ENCODE measurements around the gene JAZF1. TPM values are rescaled to one million over a fixed set of nuclear protein-coding genes. Genes with fewer than 3 reads are reported as not detected.

The JAZF1 gene
- total and polyA plus RNA-seq, 2 of the 8 experiments (the other 6 are each of a cell fraction or from before 2014, with no cell fraction given): 2.6 to 21.8 TPM

DNA sequence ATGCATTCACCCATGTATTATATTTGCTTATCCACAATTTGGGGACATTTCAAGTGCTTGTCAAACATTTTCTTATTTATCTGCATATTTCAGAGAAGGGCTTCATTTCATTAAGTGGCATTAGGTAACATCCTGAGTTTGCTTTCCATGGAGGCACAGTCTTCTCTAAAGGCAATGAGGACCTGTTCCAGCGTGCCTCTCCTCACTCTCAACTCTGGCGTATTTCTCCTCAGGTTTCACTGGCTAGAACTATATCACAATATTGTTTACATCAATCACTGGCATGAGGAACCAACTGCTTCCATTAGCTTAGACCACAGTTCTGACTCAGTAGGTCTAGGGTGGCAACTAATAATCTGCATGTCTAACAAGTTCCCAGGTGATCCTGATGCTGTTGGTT, 263.5 kb downstream of the JAZF1 start:
- Histone ChIP-seq H3K18ac (ENCODE audit: extremely low read depth, low read length) (no peak overlapping the region), H2BK120ac (replicated peaks; ENCODE audit: low read depth, low read length) (no peak overlapping the region), H2BK20ac (ENCODE audit: low read length) (no peak overlapping the region), H3K4me2 (ENCODE audit: insufficient read depth in 1 of 2, low read depth in 2 of 2, low read length in 2 of 2) (no peak overlapping the region), H2AK5ac (ENCODE audit: low read depth, low read length) (no peak overlapping the region), H3K9me3 (ENCODE audit: insufficient read depth in 2 of 2, low read depth in 1 of 2, low read length in 1 of 2) (peaks cover 0 to 4% of the 10 kb centered on the region in 2 experiments; a peak in 1 of 4 replicates), H3K27ac (ENCODE audit: low read depth, low read length) (no peak overlapping the region), H3K23me2 (ENCODE audit: low read depth, low read length) (no peaks in the 10 kb centered on the region), H4K5ac (ENCODE audit: insufficient read length, low read depth, low read length) (no peak overlapping the region), H2BK12ac (ENCODE audit: low read depth, low read length) (no peak overlapping the region), H4K91ac (replicated peaks; ENCODE audit: insufficient read length, low read length) (no peak overlapping the region), H3K36me3 (ENCODE audit: control insufficient read depth in 2 of 4, insufficient read depth in 4 of 4, low read length in 3 of 4) (no peaks in the 10 kb centered on the region), H3K27me3 (replicated peaks in 1 of 4; ENCODE audit: control insufficient read depth in 3 of 4, extremely low read depth in 1 of 4, insufficient read depth in 3 of 4, low read length in 3 of 4) (no peaks in the 10 kb centered on the region), H3K23ac (ENCODE audit: insufficient read length) (no peak overlapping the region), H3K56ac (replicated peaks; ENCODE audit: insufficient read length, low read depth, low read length) (no peak overlapping the region), H3K9ac (replicated peaks in 1 of 4; ENCODE audit: extremely low read depth in 1 of 4, low read depth in 3 of 4, low read length in 3 of 4) (no peak overlapping the region), H3K4ac (replicated peaks; ENCODE audit: insufficient read length, low read depth, low read length) (no peak overlapping the region), H3K4me3 (ENCODE audit: extremely low read depth in 1 of 4, insufficient read depth in 2 of 4, low read depth in 3 of 4, low read length in 4 of 4) (no peak overlapping the region), H3K79me1 (ENCODE audit: low read depth, low read length) (no peaks in the 10 kb centered on the region), H4K20me1 (replicated peaks in 1 of 2; ENCODE audit: control insufficient read depth in 1 of 2, insufficient read depth in 2 of 2, low read length in 2 of 2) (no peaks in the 10 kb centered on the region), H3K79me2 (ENCODE audit: control insufficient read depth in 1 of 2, insufficient read depth in 2 of 2, low read length in 2 of 2) (no peaks in the 10 kb centered on the region), H3K14ac (ENCODE audit: insufficient read length) (no peak overlapping the region), H2BK15ac (ENCODE audit: low read length) (no peak overlapping the region), H4K8ac (ENCODE audit: extremely low read depth, insufficient read depth, low read length) (no peak overlapping the region), H2AFZ (ENCODE audit: low read length) (no peak overlapping the region), H2BK5ac (ENCODE audit: low read depth, low read length) (no peak overlapping the region), H3K4me1 (replicated peaks in 1 of 4; ENCODE audit: control insufficient read depth in 3 of 4, insufficient read depth in 4 of 4, low read length in 3 of 4) (peaks cover 5 to 16% (median 9%) of the 10 kb centered on the region in 4 experiments)
- WGBS, 2 experiments (ENCODE audit: extremely low coverage in 1 of 2, insufficient coverage in 1 of 2, insufficient read length in 1 of 2, insufficient replicate concordance in 2 of 2, low coverage in 1 of 2, low lambda C conversion rate in 2 of 2, missing lambda C conversion rate in 1 of 2): 93% methylated on average over 2 of the region's 2 CpGs; no CpG with 5 or more reads in 1 of the 2 experiments
- no peak for TF ChIP-seq EGR1 (IDR thresholded peaks at IDR 0.05; ENCODE audit: borderline replicate concordance, low read depth, low read length)
- no peak for TF ChIP-seq RAD21 (IDR thresholded peaks at IDR 0.05 in 1 of 2, conservative IDR thresholded peaks at IDR 0.05 in 1 of 2; ENCODE audit: low read depth in 2 of 2, low read length in 2 of 2)
- no peak for TF ChIP-seq EZH2 (IDR thresholded peaks at IDR 0.05; ENCODE audit: low read depth, low read length, severe bottlenecking)
- no peak for TF ChIP-seq TBP (IDR thresholded peaks at IDR 0.05; ENCODE audit: low read depth, low read length)
- TF ChIP-seq TEAD4 (IDR thresholded peaks at IDR 0.05; ENCODE audit: low read depth, low read length): no peak
- TF ChIP-seq KDM1A (IDR thresholded peaks at IDR 0.05; ENCODE audit: borderline replicate concordance, low read length): no peak
- no peak for TF ChIP-seq HDAC6 (IDR thresholded peaks at IDR 0.05; ENCODE audit: low read depth, low read length)
- TF ChIP-seq CEBPB (IDR thresholded peaks at IDR 0.05; ENCODE audit: low read depth, low read length): no peak
- TF ChIP-seq PHF8 (conservative IDR thresholded peaks at IDR 0.05; ENCODE audit: low read depth, low read length): no peak
- CTCF ChIA-PET (ENCODE audit: partially characterized antibody): interaction anchor here (1.8 to 2.0 kb wide), 2 partner anchors 9 to 300 kb away, joined by 4 to 5 read pairs; no protein-coding TSS in a partner anchor
- POLR2A ChIA-PET (ENCODE audit: partially characterized antibody): no interaction called here
- FAIRE-seq (no peak), DNase-seq (ENCODE audit: low read depth in 1 of 2, low spot score in 2 of 2) (no peak)

All from H1 (cell line).